ENCODE data around the gene AQP2. TPM values are rescaled to one million over a fixed set of nuclear protein-coding genes. Genes with fewer than 3 reads are reported as not detected.

Gene AQP2
- total RNA-seq, 1 experiment from 2014 or later = not detected

- BruUV-seq (replicated peaks) = no TSS peak
- CTCF ChIA-PET = no interaction called here
- no peak overlapping the region for H3K4me3 Mint-ChIP-seq (ENCODE audit: low read depth, unreplicated experiment)
- no peak overlapping the region for H3K27ac Mint-ChIP-seq (ENCODE audit: unreplicated experiment)
- no peak for DNase-seq
- peaks cover 22% of the 10 kb centered on the region for H3K36me3 Mint-ChIP-seq (ENCODE audit: insufficient read depth, unreplicated experiment)
- intact Hi-C loops (cut with micrococcal nuclease; ENCODE audit: unreplicated experiment) = no loop called here
- TF ChIP-seq CTCF (IDR thresholded peaks at IDR 0.05; ENCODE audit: unreplicated experiment) = no peak
- H3K4me1 Mint-ChIP-seq (ENCODE audit: low read depth, unreplicated experiment) = no peaks in the 10 kb centered on the region
- no peaks in the 10 kb centered on the region for H3K27me3 Mint-ChIP-seq (ENCODE audit: unreplicated experiment)
- no peaks in the 10 kb centered on the region for H3K9me3 Mint-ChIP-seq (ENCODE audit: low read depth, unreplicated experiment)
Observed at GRCh38 chr12:50006754-50007442, 56.4 kb downstream of the AQP2 start.

Other genes starting within 250 kb of the AQP2 start
- gene FMNL3, start 243.3 kb upstream of the AQP2 start, total RNA-seq (2022) = 4.4 TPM in 2 replicates
- gene TMBIM6, start 209.2 kb upstream of the AQP2 start, total RNA-seq (2022) = 600 and 613 TPM in 2 replicates
- 10.0 and 11.8 TPM in 2 replicates for gene NCKAP5L, start 122.3 kb upstream of the AQP2 start, total RNA-seq (2022)
- gene BCDIN3D, start 107.6 kb upstream of the AQP2 start, total RNA-seq (2022) = 4.0 and 4.7 TPM in 2 replicates
- gene FAIM2, start 46.8 kb upstream of the AQP2 start, total RNA-seq (2022) = not detected in 2 replicates
- 51.9 and 54.2 TPM in 2 replicates for gene AQP5, start 11.1 kb downstream of the AQP2 start, total RNA-seq (2022)
- gene AQP6, start 22.2 kb downstream of the AQP2 start, total RNA-seq (2022) = 0.86 and 0.94 TPM in 2 replicates
- gene RACGAP1, start 74.8 kb downstream of the AQP2 start, total RNA-seq (2022) = 59.4 and 62.0 TPM in 2 replicates
- gene ASIC1, start 106.9 kb downstream of the AQP2 start, total RNA-seq (2022) = 3.5 and 4.1 TPM in 2 replicates
- 36.9 and 40.9 TPM in 2 replicates for gene SMARCD1, start 134.6 kb downstream of the AQP2 start, total RNA-seq (2022)
- 0.21 and 1.0 TPM in 2 replicates for gene GPD1, start 153.3 kb downstream of the AQP2 start, total RNA-seq (2022)
- gene COX14, start 161.5 kb downstream of the AQP2 start, total RNA-seq (2022) = 37.1 and 39.7 TPM in 2 replicates
- gene CERS5, start 216.6 kb downstream of the AQP2 start, total RNA-seq (2022) = 27.3 and 28.2 TPM in 2 replicates

Data from Calu3 (cell line).